Endothelial cell of umbilical vein (primary cell): ENCODE data around the gene IMPACT.

Experiments used
- EZH2 ChIP-seq: IDR thresholded peaks from 2 replicates; pipeline ENCODE4 v1.6.1; 2012; ENCODE audit warnings: borderline replicate concordance, low read depth, mild to moderate bottlenecking, moderate library complexity, low read length, inconsistent platforms; ENCODE audit not compliant: severe bottlenecking
- FOS ChIP-seq: IDR thresholded peaks from 2 replicates; pipeline ENCODE4 v1.6.1; 2011; ENCODE audit warnings: mild to moderate bottlenecking, low read length, moderate library complexity, borderline replicate concordance; ENCODE audit not compliant: insufficient read depth
- GATA2 ChIP-seq: IDR thresholded peaks from 2 replicates; pipeline ENCODE4 v1.7.0; 2011; ENCODE audit warnings: low read depth, mild to moderate bottlenecking, moderate library complexity, mixed read lengths, low read length; ENCODE audit not compliant: insufficient read length, insufficient read depth
- JUN ChIP-seq: IDR thresholded peaks from 2 replicates; pipeline ENCODE4 v1.6.1; 2011; ENCODE audit warnings: borderline replicate concordance, low read depth; ENCODE audit not compliant: insufficient read length, insufficient read depth
- POLR2A ChIP-seq: IDR thresholded peaks from 2 replicates; pipeline ENCODE4 v1.6.1; 2012; ENCODE audit warnings: low read depth, mild to moderate bottlenecking, control low read depth, low read length
- POLR2AphosphoS5 ChIP-seq: IDR thresholded peaks from 2 replicates; pipeline ENCODE4 v1.6.1; 2012; ENCODE audit warnings: low read depth, mild to moderate bottlenecking, control low read depth, low read length, moderate library complexity; ENCODE audit not compliant: insufficient read depth
- TF ChIP-seq, protein P1 (sequence below): IDR thresholded peaks from 2 replicates; pipeline ENCODE4 v1.6.1; 2011; ENCODE audit not compliant: insufficient read depth, insufficient read length
- TF ChIP-seq, protein P2 (sequence below), 2 donors: IDR thresholded peaks; 1 replicate in 1 of 2; 2 replicates in 1 of 2; pipeline ENCODE4 v1.5.1; 2011; ENCODE audit warnings: low read length in 2 of 2, mild to moderate bottlenecking in 2 of 2, moderate library complexity in 2 of 2, control low read depth in 1 of 2, inconsistent platforms in 1 of 2, low read depth in 1 of 2; ENCODE audit not compliant: insufficient read depth in 1 of 2; ENCODE audit errors: extremely low read depth in 1 of 2

DNA sequence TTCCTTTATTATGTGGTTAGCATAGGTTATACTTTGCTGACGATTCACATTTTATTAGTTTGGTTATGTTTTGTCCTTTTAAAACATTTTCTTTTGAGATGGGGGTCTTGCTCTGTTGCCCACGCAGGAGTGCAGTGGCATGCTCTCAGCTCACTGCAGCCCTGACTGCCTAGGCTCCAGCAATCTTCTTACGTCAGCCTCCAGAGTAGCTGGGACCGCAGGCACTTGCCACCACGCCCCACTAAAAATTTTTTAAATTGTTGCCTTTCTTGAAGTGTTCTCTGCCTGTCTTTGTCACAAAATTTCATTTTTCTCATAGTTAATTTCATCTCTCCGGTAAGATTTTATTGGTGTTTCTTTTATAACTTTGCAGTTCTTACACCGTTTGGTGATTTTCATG lies 52.9 kb downstream of the IMPACT start:
- TF ChIP-seq, protein P1, sequence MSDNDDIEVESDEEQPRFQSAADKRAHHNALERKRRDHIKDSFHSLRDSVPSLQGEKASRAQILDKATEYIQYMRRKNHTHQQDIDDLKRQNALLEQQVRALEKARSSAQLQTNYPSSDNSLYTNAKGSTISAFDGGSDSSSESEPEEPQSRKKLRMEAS, result no peak
- TF ChIP-seq, protein P2, sequence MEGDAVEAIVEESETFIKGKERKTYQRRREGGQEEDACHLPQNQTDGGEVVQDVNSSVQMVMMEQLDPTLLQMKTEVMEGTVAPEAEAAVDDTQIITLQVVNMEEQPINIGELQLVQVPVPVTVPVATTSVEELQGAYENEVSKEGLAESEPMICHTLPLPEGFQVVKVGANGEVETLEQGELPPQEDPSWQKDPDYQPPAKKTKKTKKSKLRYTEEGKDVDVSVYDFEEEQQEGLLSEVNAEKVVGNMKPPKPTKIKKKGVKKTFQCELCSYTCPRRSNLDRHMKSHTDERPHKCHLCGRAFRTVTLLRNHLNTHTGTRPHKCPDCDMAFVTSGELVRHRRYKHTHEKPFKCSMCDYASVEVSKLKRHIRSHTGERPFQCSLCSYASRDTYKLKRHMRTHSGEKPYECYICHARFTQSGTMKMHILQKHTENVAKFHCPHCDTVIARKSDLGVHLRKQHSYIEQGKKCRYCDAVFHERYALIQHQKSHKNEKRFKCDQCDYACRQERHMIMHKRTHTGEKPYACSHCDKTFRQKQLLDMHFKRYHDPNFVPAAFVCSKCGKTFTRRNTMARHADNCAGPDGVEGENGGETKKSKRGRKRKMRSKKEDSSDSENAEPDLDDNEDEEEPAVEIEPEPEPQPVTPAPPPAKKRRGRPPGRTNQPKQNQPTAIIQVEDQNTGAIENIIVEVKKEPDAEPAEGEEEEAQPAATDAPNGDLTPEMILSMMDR (IDR thresholded peaks at IDR 0.05; ENCODE audit: extremely low read depth in 1 of 2, insufficient read depth in 1 of 2, low read depth in 1 of 2, low read length in 2 of 2), result no peak
- TF ChIP-seq POLR2A, result no peak
- TF ChIP-seq POLR2AphosphoS5, result no peak
- no peak for TF ChIP-seq EZH2
- TF ChIP-seq FOS, result no peak
- TF ChIP-seq GATA2, result no peak
- no peak for TF ChIP-seq JUN
